Fibroblast of lung (primary cell): ENCODE data around the gene LDHA. TPM values are rescaled to one million over a fixed set of nuclear protein-coding genes. Genes with fewer than 3 reads are reported as not detected.

ENCODE experiments used
- DNase-seq, 2 donors: peaks; one replicate each; pipeline versions ENCODE4 v3.0.0 to v3.0.0-alpha.2; 2010; ENCODE audit warnings: low read depth in 2 of 2
- H2AFZ ChIP-seq: 2 replicates; pipeline ENCODE4 v1.5.1; 2012; ENCODE audit warnings: low read length, control low read depth, inconsistent platforms
- H3K27ac ChIP-seq: 2 replicates; pipeline ENCODE4 v1.5.1; 2011; ENCODE audit warnings: low read length, control low read depth; ENCODE audit not compliant: insufficient read depth
- H3K27me3 ChIP-seq: 2 replicates; pipeline ENCODE4 v1.5.1; 2011; ENCODE audit warnings: mild to moderate bottlenecking, low read length; ENCODE audit not compliant: control insufficient read depth, insufficient read depth
- H3K36me3 ChIP-seq: 2 replicates; pipeline ENCODE4 v1.5.1; 2011; ENCODE audit warnings: low read length; ENCODE audit not compliant: control insufficient read depth, insufficient read depth
- H3K4me1 ChIP-seq: 2 replicates; pipeline ENCODE4 v1.5.1; 2011; ENCODE audit warnings: low read length; ENCODE audit not compliant: control insufficient read depth, insufficient read depth; ENCODE audit errors: extremely low read depth
- H3K4me2 ChIP-seq: 2 replicates; pipeline ENCODE4 v1.5.1; 2011; ENCODE audit warnings: low read length, control low read depth; ENCODE audit not compliant: insufficient read depth; ENCODE audit errors: extremely low read depth
- H3K4me3 ChIP-seq, 4 experiments: fragments of 200-600 bp in 1 of 4; sonication (generic) in 1 of 4; replicated peaks in 1 of 4; 2 replicates each; pipeline ENCODE4 v1.5.1; 2011 to 2016; ENCODE audit warnings: low read length in 4 of 4, low read depth in 3 of 4, mild to moderate bottlenecking in 3 of 4, control low read depth in 2 of 4, inconsistent platforms in 1 of 4, mixed read lengths in 1 of 4; ENCODE audit not compliant: insufficient read depth in 1 of 4; ENCODE audit errors: control extremely low read depth in 1 of 4
- H3K79me2 ChIP-seq: 2 replicates; pipeline ENCODE4 v1.5.1; 2012; ENCODE audit warnings: mild to moderate bottlenecking, low read length, inconsistent platforms; ENCODE audit not compliant: control insufficient read depth, insufficient read depth
- H3K9ac ChIP-seq: 2 replicates; pipeline ENCODE4 v1.5.1; 2011; ENCODE audit warnings: mild to moderate bottlenecking, low read length, control low read depth; ENCODE audit not compliant: insufficient read depth
- H3K9me3 ChIP-seq: 2 replicates; pipeline ENCODE4 v1.5.1; 2012; ENCODE audit warnings: low read depth, low read length; ENCODE audit not compliant: control insufficient read depth, insufficient read depth
- H4K20me1 ChIP-seq: 2 replicates; pipeline ENCODE4 v1.5.1; 2011; ENCODE audit warnings: low read length; ENCODE audit not compliant: control insufficient read depth, insufficient read depth; ENCODE audit errors: extremely low read depth
- CTCF ChIP-seq, 2 donors: IDR thresholded peaks in 1 of 2; conservative IDR thresholded peaks in 1 of 2; 1 replicate in 1 of 2; 2 replicates in 1 of 2; pipeline ENCODE4 v1.5.1; 2011 to 2012; ENCODE audit warnings: low read length in 2 of 2, control low read depth in 1 of 2, inconsistent platforms in 1 of 2, low read depth in 1 of 2, mild to moderate bottlenecking in 1 of 2
- EZH2 ChIP-seq: IDR thresholded peaks from 2 replicates; pipeline ENCODE4 v1.5.1; 2012; ENCODE audit warnings: low read length, control low read depth, mild to moderate bottlenecking; ENCODE audit errors: missing control alignments
- polyA plus RNA-seq, 2 donors: library from polyadenylated mRNA; depleted of rRNA in 1 of 2; stranded (reverse) in 1 of 2; unstranded in 1 of 2; fragments of >200 nt; gene quantifications; 2 replicates each; pipeline ENCODE4 v1.2.1, GENCODE V29; 2011 to 2012; ENCODE audit warnings: missing spikeins in 1 of 2
- total RNA-seq: library from RNA; depleted of rRNA; stranded (reverse); fragments of >200 nt; gene quantifications from 2 replicates; pipeline ENCODE4 v1.2.1, GENCODE V29; 2014

The LDHA gene
- total and polyA plus RNA-seq, 2 donors (not counting 1 experiment from before 2014, with no cell fraction given), result 202 to 1,626 TPM

DNA sequence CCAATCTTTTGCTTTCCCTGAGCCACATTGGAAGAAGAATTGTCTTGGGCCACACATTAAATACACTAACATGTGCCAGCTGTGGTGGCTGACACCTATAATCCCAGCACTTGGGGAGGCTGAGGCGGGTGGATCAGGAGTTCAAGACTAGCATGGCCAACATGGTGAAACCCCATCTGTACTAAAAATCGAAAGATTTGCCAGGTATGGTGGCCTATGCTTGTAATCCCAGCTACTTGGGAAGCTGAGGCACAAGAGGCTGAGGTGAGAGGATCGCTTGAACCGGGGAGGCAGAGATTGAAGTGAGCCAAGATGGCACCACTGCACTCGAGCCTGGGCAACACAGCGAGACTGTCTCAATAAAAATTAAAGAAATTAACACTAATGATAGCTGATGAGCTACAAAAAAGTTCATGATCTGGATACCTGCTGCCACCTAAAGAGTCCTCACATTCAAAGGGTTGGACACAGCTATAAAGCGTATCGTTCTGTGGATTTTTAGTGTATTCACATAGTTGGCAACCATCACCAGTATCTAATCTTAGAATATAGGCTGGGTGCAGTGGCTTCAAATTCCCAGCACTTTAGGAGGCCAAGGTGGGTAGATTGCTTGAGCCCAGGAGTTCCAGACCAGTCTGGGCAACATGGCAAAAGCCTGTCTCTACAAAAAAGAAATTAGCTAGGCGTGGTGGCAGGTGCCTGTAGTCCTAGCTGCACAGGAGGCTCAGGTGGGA is 14.4 kb downstream of the LDHA start:
- TF ChIP-seq CTCF (conservative IDR thresholded peaks at IDR 0.05 in 1 of 2, IDR thresholded peaks at IDR 0.05 in 1 of 2; ENCODE audit: low read depth in 1 of 2, low read length in 2 of 2), result no peak
- TF ChIP-seq EZH2, result no peak
- DNase-seq, result no peak
- H3K4me3 ChIP-seq, result no peak overlapping the region

GRCh38 chr11:18416459-18416858 is 22.1 kb downstream of the LDHA start:
- Histone ChIP-seq H3K9me3 (no peaks in the 10 kb centered on the region), H3K9ac (no peak overlapping the region), H3K4me3 (no peak overlapping the region), H4K20me1 (no peaks in the 10 kb centered on the region), H3K4me1 (no peaks in the 10 kb centered on the region), H3K27me3 (no peaks in the 10 kb centered on the region), H3K27ac (no peak overlapping the region), H2AFZ (no peak overlapping the region), H3K4me2 (no peak overlapping the region), H3K36me3 (no peaks in the 10 kb centered on the region), H3K79me2 (no peaks in the 10 kb centered on the region)
- TF ChIP-seq CTCF (conservative IDR thresholded peaks at IDR 0.05 in 1 of 2, IDR thresholded peaks at IDR 0.05 in 1 of 2; ENCODE audit: low read depth in 1 of 2, low read length in 2 of 2) (no peak), EZH2 (no peak)
- no peak for DNase-seq

More for the DNA sequence above, 14.4 kb downstream of the LDHA start:
- H3K27me3 ChIP-seq, result no peaks in the 10 kb centered on the region
- no peak overlapping the region for H3K9ac ChIP-seq
- H4K20me1 ChIP-seq, result no peaks in the 10 kb centered on the region
- H2AFZ ChIP-seq, result no peak overlapping the region
- H3K4me2 ChIP-seq, result no peak overlapping the region
- no peak overlapping the region for H3K27ac ChIP-seq
- H3K36me3 ChIP-seq, result peaks cover 7% of the 10 kb centered on the region
- no peaks in the 10 kb centered on the region for H3K4me1 ChIP-seq
- H3K79me2 ChIP-seq, result no peaks in the 10 kb centered on the region
- no peaks in the 10 kb centered on the region for H3K9me3 ChIP-seq

DNA sequence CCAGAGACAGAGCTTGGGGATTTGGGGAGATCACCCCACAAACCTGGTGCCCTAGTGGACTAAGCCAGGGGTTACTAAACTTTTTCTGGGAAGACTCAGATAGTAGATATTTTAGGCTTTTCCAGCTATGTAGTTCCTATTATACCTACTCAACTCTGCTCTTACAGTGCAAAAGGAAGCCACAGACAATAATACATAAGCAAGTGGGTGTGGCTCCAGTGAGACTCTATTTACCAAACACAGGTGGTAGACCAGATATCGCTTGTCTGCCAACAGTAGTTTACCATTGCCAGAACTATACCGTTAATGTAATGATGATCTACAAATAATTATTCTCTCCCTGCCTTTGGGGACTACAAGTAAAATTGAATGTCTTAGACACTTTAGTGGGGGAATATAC is 24.7 kb downstream of the LDHA start:
- H3K27me3 ChIP-seq, result no peaks in the 10 kb centered on the region

More for the DNA sequence above, 24.7 kb downstream of the LDHA start:
- no peak overlapping the region for H2AFZ ChIP-seq
- H3K4me1 ChIP-seq, result no peaks in the 10 kb centered on the region
- TF ChIP-seq EZH2 (no peak), CTCF (conservative IDR thresholded peaks at IDR 0.05 in 1 of 2, IDR thresholded peaks at IDR 0.05 in 1 of 2; ENCODE audit: low read depth in 1 of 2, low read length in 2 of 2) (no peak)
- no peaks in the 10 kb centered on the region for H3K79me2 ChIP-seq
- no peak overlapping the region for H3K4me3 ChIP-seq
- no peak overlapping the region for H3K27ac ChIP-seq
- no peaks in the 10 kb centered on the region for H4K20me1 ChIP-seq
- no peaks in the 10 kb centered on the region for H3K36me3 ChIP-seq
- DNase-seq, result no peak
- H3K4me2 ChIP-seq, result no peak overlapping the region
- no peaks in the 10 kb centered on the region for H3K9me3 ChIP-seq
- H3K9ac ChIP-seq, result no peak overlapping the region
